Measurements from ENCODE around the gene RNU1-2. TPM values are rescaled to one million over a fixed set of nuclear protein-coding genes. Genes with fewer than 3 reads are reported as not detected.
"Not testable (repeated sequence)": the region's sequence is repeated elsewhere in the genome, so short reads cannot be mapped to it uniquely, and the experiment has no call there.

RNU1-2 gene
- total RNA-seq, 1 experiment from 2014 or later = under 0.01 TPM

- no peak for DNase-seq (ENCODE audit: low read depth, low spot score)
- in situ Hi-C loops (cut with HindIII; ENCODE audit: low pct_unique_long_range_greater_than_20kb, low sequenced_read_pairs) = no loop called here
Observed at GRCh38 chr1:16938351-16939321, 42.9 kb downstream of the RNU1-2 start.

- in situ Hi-C loops (cut with HindIII; ENCODE audit: low pct_unique_long_range_greater_than_20kb, low sequenced_read_pairs); DNase-seq (ENCODE audit: low read depth, low spot score): not testable (repeated sequence)
Observed at GRCh38 chr1:16939386-16940180, 43.8 kb downstream of the RNU1-2 start.

DNA sequence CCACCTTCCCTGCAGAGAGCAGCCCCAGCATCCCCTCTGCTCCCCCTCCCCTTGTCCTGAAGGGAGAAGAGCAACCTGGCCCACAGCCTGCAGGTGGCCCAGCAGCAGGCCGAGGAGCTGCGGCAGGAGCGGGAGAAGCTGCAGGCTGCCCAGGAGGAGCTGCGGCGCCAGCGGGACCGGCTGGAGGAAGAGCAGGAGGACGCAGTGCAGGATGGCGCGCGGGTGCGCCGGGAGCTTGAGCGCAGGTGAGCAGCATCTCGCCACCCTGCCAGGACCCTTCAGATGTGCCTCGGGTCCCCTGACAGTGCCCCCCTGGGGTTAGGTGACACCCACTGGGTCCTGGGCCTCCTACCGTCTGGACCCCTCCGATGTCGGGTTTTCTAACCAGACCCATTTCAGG lies 48.3 kb downstream of the RNU1-2 start:
- no peak for DNase-seq (ENCODE audit: low read depth, low spot score)
- in situ Hi-C loops (cut with HindIII; ENCODE audit: low pct_unique_long_range_greater_than_20kb, low sequenced_read_pairs) = no loop called here

DNA sequence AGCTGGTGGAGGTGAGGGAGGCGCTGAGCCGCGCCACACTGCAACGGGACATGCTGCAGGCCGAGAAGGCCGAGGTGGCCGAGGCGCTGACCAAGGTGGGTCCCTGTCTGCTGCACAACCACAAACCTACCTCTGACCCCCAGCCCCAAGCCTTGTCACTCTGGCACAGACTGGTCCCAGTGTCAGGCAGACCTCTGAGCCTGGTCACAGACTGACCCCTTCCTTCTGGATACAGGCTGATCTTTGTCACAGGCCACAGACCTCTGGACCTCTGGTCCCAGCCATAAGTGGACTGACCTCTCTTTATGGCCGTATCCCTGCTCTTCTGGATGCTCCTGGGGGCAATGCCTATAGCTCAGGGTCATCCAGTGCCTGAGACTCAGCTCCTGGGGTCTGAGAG lies 49.7 kb downstream of the RNU1-2 start:
- DNase-seq (ENCODE audit: low read depth, low spot score); in situ Hi-C loops (cut with HindIII; ENCODE audit: low pct_unique_long_range_greater_than_20kb, low sequenced_read_pairs): not testable (repeated sequence)

Small RNA genes within 50 kb of the gene (small RNA-seq; reads per million reads assigned to genes)
- gene MIR3675 = 0 reads per million in 2 experiments
- 0 reads per million in 2 experiments for gene RNU1-2
- gene RNU1-5P = 0 reads per million in 2 experiments

Other genes with a start within 250 kb of the RNU1-2 start
- gene RNU1-3, start 229.0 kb upstream of the RNU1-2 start, total RNA-seq (2014; rRNA removed; shearing (Covaris generic)) = under 0.01 TPM in 1 of 2 replicates, not detected in the other
- under 0.01 TPM in 1 of 2 replicates, not detected in the other for gene RNU1-4, start 155.5 kb upstream of the RNU1-2 start, total RNA-seq (2014; rRNA removed; shearing (Covaris generic))
- 11.8 and 15.6 TPM in 2 replicates for gene CROCC, start 26.0 kb downstream of the RNU1-2 start, total RNA-seq (2014; rRNA removed; shearing (Covaris generic))
- 0.40 and 1.4 TPM in 2 replicates for gene MFAP2, start 84.6 kb downstream of the RNU1-2 start, total RNA-seq (2014; rRNA removed; shearing (Covaris generic))
- 46.7 and 46.9 TPM in 2 replicates for gene ATP13A2, start 115.9 kb downstream of the RNU1-2 start, total RNA-seq (2014; rRNA removed; shearing (Covaris generic))
- 341 and 356 TPM in 2 replicates for gene SDHB, start 158.1 kb downstream of the RNU1-2 start, total RNA-seq (2014; rRNA removed; shearing (Covaris generic))
- 1.7 and 2.4 TPM in 2 replicates for gene PADI2, start 223.5 kb downstream of the RNU1-2 start, total RNA-seq (2014; rRNA removed; shearing (Covaris generic))